CD8-positive, alpha-beta memory T cell (primary cell): ENCODE measurements around the gene PON2. TPM values are rescaled to one million over a fixed set of nuclear protein-coding genes. Genes with fewer than 3 reads are reported as not detected.

Experiments used
- CTCF ChIA-PET: fragments of 350-600 bp; sonication (Branson Sonifier 250); formaldehyde crosslinking; loops from one replicate; lab custom pipeline; 2021; ENCODE audit warnings: antibody characterized with exemption; lab: Charles Lee
- POLR2A ChIA-PET: fragments of 350-600 bp; sonication (Branson Sonifier 250); formaldehyde crosslinking; loops from one replicate; lab custom pipeline; 2021; ENCODE audit warnings: antibody characterized with exemption; lab: Charles Lee
- DNase-seq, 5 donors: peaks; one replicate each; pipeline versions ENCODE4 v3.0.0 to v3.0.0-alpha.2; 2020 to 2022; ENCODE audit warnings: mixed read lengths in 1 of 5
- H3K27ac ChIP-seq: one replicate; pipeline ENCODE4 v1.7.0; 2013; ENCODE audit warnings: low read depth, mild to moderate bottlenecking, low read length, moderate library complexity
- H3K27me3 ChIP-seq: 2 replicates; pipeline ENCODE4 v1.7.0; 2013; ENCODE audit warnings: low read length, mild to moderate bottlenecking; ENCODE audit not compliant: insufficient read depth, poor library complexity, severe bottlenecking
- H3K36me3 ChIP-seq: 2 replicates; pipeline ENCODE4 v1.7.0; 2013; ENCODE audit warnings: mild to moderate bottlenecking, low read length, moderate library complexity; ENCODE audit not compliant: insufficient read depth
- H3K4me1 ChIP-seq: 2 replicates; pipeline ENCODE4 v1.7.0; 2013; ENCODE audit warnings: mild to moderate bottlenecking, low read length, moderate library complexity; ENCODE audit not compliant: insufficient read depth
- H3K4me3 ChIP-seq: 2 replicates; pipeline ENCODE4 v1.7.0; 2013; ENCODE audit warnings: mild to moderate bottlenecking, low read length
- H3K9me3 ChIP-seq: 2 replicates; pipeline ENCODE4 v1.7.0; 2013; ENCODE audit warnings: mild to moderate bottlenecking, low read length
- H3K27ac Mint-ChIP-seq, 8 donors: one replicate each; pipeline ENCODE4 v1.8.0; 2020 to 2021; ENCODE audit warnings: mixed read lengths in 8 of 8, mild to moderate bottlenecking in 6 of 8, inconsistent platforms in 3 of 8, moderate library complexity in 3 of 8
- H3K27me3 Mint-ChIP-seq, 2 donors: one replicate each; pipeline ENCODE4 v1.8.0; 2020 to 2021; ENCODE audit warnings: mixed read lengths in 2 of 2, mild to moderate bottlenecking in 1 of 2, moderate library complexity in 1 of 2
- H3K36me3 Mint-ChIP-seq, 3 donors: one replicate each; pipeline ENCODE4 v1.8.0; 2020 to 2021; ENCODE audit warnings: mixed read lengths in 3 of 3, inconsistent platforms in 1 of 3, mild to moderate bottlenecking in 1 of 3
- H3K4me1 Mint-ChIP-seq, 3 donors: one replicate each; pipeline ENCODE4 v1.8.0; 2020 to 2021; ENCODE audit warnings: mixed read lengths in 3 of 3, inconsistent platforms in 1 of 3, mild to moderate bottlenecking in 1 of 3
- H3K4me3 Mint-ChIP-seq, 7 donors: one replicate each; pipeline ENCODE4 v1.8.0; 2020 to 2021; ENCODE audit warnings: mixed read lengths in 7 of 7, mild to moderate bottlenecking in 6 of 7, moderate library complexity in 4 of 7, inconsistent platforms in 2 of 7
- H3K9me3 Mint-ChIP-seq, 5 donors: one replicate each; pipeline ENCODE4 v1.8.0; 2020 to 2022; ENCODE audit warnings: mixed read lengths in 5 of 5, mild to moderate bottlenecking in 3 of 5, moderate library complexity in 2 of 5, inconsistent platforms in 1 of 5
- polyA plus RNA-seq: library from polyadenylated mRNA; unstranded; fragments of 300-500 nt; fragmentation: Illumina TruSeq; gene quantifications from one replicate; pipeline ENCODE4 v1.2.3, GENCODE V29; 2021
- total RNA-seq, 2 experiments: library from RNA; stranded (reverse); gene quantifications; one replicate each; pipeline ENCODE4 v1.2.3, GENCODE V29; 2021

The PON2 gene
- 1 to 10 TPM; 6.0 to 7.0 TPM for total RNA-seq
- 6.5 TPM for polyA plus RNA-seq

DNA sequence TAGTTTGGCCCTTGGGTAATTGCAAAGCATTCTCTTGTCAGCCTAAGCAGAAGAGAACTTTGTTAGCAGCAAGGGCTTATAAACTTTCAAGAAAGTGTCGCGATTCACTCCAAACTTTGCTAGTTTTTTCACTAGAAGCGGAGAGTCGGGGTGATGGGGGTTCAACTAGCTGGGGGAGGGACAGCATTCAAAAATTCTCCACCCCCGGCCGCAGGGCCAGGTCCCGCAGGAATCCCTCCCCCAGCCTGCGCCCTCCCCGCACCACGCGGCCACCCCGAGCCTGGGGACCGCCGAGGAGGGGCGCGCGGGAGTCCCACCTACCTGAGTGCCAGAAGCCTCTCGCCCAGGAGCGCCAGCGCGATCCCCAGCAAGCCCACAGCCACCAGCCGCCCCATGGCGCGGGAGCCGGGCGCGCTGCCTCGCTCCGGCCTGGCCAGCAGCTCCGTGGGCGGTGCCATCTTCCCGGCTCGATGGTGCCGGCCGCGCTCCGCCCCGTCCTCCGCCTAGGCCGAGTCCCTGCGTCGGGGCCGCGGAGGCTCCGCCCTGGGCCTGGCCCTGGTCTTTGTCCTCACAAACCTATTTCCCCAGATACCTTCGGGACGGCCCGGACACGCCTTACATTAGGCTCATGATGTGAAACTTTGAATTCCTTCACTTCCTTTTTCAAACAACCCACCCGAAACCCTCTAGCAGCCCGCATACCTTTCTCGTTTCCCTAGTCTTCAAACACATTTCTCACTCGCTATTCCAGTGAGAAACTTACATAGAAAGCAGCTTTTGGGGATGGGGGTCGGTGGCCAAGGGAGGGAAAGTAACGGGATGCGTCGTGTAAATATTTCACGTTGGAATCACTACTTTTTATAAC, at the start of gene PON2:
Gene PON2 (minus strand): TSS at position 472 of the 865 bp plus-strand sequence. CDS start 77 bp downstream, at position 395.
- peak; percentile 7 to 56 (median 39) for DNase-seq
- H3K4me1 ChIP-seq: peaks cover 7% of the 10 kb centered on the region
- peaks cover 10 to 21% (median 19%) of the 10 kb centered on the region in 3 donors for H3K4me1 Mint-ChIP-seq
- no peaks in the 10 kb centered on the region for H3K9me3 ChIP-seq
- H3K27ac ChIP-seq: peak within 1 kb of the TSS; percentile 39
- H3K36me3 ChIP-seq: no peaks in the 10 kb centered on the region
- peaks cover 0 to 3% (median 2%) of the 10 kb centered on the region in 3 donors for H3K36me3 Mint-ChIP-seq
- ChIA-PET CTCF (interaction anchor here (0.5 to 1.0 kb wide), 4 partner anchors 10 to 43 kb away, joined by 3 read pairs; no protein-coding TSS in a partner anchor), POLR2A (no interaction called here)
- H3K27me3 ChIP-seq: no peaks in the 10 kb centered on the region
- H3K27me3 Mint-ChIP-seq: peaks cover 0 to 4% of the 10 kb centered on the region in 2 donors
- H3K4me3 ChIP-seq: peak within 1 kb of the TSS; percentile 35
- peak within 1 kb of the TSS; percentile 84 to 93 (median 87) for H3K4me3 Mint-ChIP-seq
- no peaks in the 10 kb centered on the region for H3K9me3 Mint-ChIP-seq
- H3K27ac Mint-ChIP-seq: peak within 1 kb of the TSS; percentile 59 to 96 (median 90)

- H3K27ac Mint-ChIP-seq: no peak overlapping the region
- H3K9me3 Mint-ChIP-seq: no peaks in the 10 kb centered on the region
- H3K4me1 Mint-ChIP-seq: no peaks in the 10 kb centered on the region
- peaks cover 2 to 15% of the 10 kb centered on the region in 2 donors for H3K27me3 Mint-ChIP-seq
- Histone ChIP-seq H3K36me3 (no peaks in the 10 kb centered on the region), H3K9me3 (no peaks in the 10 kb centered on the region), H3K27ac (no peak overlapping the region), H3K27me3 (no peaks in the 10 kb centered on the region), H3K4me3 (no peak overlapping the region), H3K4me1 (no peaks in the 10 kb centered on the region)
- H3K36me3 Mint-ChIP-seq: no peaks in the 10 kb centered on the region
- ChIA-PET POLR2A (no interaction called here), CTCF (no interaction called here)
- DNase-seq: no peak
- H3K4me3 Mint-ChIP-seq: no peak overlapping the region
These were observed 47.6 kb upstream of the PON2 start for GRCh38 chr7:95482424-95482823.

DNA sequence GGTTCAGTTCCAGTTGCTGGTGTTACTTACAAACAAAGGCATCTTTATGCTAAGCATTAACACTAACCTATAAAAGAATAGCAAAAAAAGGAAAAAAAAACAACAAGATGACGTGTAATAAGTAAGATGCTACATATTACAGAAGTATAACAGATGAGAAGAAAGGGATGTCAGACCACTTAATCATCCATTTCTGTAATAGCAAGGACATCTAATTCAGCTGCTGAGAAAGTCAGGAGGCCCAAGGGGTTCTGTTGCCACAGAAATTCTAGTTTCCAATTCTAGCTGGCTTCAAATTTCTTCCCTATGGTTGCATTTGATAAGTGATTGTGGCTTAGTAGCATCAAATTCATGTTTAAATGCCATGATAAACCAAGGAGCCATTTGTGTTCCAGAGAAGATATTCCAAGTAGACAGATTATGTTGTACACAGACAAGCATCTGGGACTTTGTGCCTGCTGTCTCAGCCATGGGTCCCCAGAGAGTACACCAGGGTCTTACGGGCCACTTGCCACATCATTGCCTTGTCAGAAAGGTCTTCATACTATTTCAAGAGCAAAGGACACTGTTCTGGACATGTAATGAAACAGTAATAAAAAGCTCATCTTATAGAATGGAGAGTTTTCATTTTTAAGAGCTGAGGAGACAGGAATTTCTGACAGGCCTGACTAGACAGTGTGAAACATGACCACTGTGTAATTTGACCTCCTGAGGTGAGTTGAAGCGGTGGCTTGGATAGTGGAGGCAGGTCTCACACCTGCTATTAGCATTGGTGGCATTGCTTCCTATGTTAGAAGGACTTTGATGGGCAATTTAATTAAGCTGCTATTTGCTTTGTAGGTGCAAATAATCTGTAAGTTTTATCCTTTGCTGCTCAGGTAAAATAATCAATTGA, 46.7 kb upstream of the PON2 start:
- Histone ChIP-seq H3K27me3 (no peaks in the 10 kb centered on the region), H3K4me3 (no peak overlapping the region), H3K9me3 (no peaks in the 10 kb centered on the region), H3K4me1 (peaks cover 4% of the 10 kb centered on the region), H3K27ac (no peak overlapping the region), H3K36me3 (no peaks in the 10 kb centered on the region)
- no peaks in the 10 kb centered on the region for H3K9me3 Mint-ChIP-seq
- no peak for DNase-seq
- no peak overlapping the region for H3K27ac Mint-ChIP-seq
- no peak overlapping the region for H3K4me3 Mint-ChIP-seq
- CTCF ChIA-PET: no interaction called here
- H3K36me3 Mint-ChIP-seq: no peaks in the 10 kb centered on the region
- H3K27me3 Mint-ChIP-seq: peaks cover 2 to 15% of the 10 kb centered on the region in 2 donors
- POLR2A ChIA-PET: no interaction called here
- peaks cover 3 to 7% (median 4%) of the 10 kb centered on the region in 3 donors for H3K4me1 Mint-ChIP-seq

DNA sequence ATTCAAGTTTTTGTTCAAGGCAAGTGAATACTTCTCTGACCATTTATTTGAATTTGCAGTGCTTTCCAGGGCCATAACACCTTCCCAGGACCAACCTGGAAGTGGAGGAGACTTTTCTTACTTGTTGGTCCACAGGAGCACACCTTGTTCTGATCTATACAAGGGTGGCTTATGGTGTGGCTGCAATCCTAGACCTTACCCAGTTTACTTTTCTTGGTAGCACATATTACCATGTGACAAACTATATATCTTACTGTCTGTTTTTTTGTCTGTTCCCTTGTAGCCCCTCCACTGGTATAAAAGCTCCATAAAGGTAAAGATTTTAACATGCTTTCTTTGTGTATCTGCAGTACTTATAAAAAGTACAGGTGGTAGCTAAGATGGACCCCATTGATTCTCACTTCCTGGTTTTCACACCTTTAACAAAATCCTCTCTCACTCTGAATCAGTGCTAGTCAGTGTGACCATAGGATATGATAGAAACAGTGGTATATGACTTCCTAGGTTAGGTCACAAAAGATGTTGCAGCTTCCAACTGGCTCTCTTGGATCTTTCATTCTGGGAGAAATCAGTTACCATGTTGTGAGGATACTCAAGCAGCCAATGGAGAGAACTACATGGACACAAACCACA, 45.3 kb upstream of the PON2 start:
- CTCF ChIA-PET: interaction anchor here (1.3 to 1.5 kb wide), 2 partner anchors 10 to 1031 kb away, joined by 3 to 5 read pairs; no protein-coding TSS in a partner anchor
- Mint-ChIP-seq H3K4me3 (no peak overlapping the region), H3K27ac (no peak overlapping the region), H3K4me1 (peaks cover 3 to 8% (median 4%) of the 10 kb centered on the region in 3 donors), H3K36me3 (no peaks in the 10 kb centered on the region), H3K9me3 (no peaks in the 10 kb centered on the region), H3K27me3 (peaks cover 2 to 13% of the 10 kb centered on the region in 2 donors)
- Histone ChIP-seq H3K27me3 (no peaks in the 10 kb centered on the region), H3K4me3 (no peak overlapping the region), H3K4me1 (peaks cover 4% of the 10 kb centered on the region), H3K36me3 (no peaks in the 10 kb centered on the region), H3K9me3 (no peaks in the 10 kb centered on the region), H3K27ac (no peak overlapping the region)
- DNase-seq: no peak
- POLR2A ChIA-PET: no interaction called here

DNA sequence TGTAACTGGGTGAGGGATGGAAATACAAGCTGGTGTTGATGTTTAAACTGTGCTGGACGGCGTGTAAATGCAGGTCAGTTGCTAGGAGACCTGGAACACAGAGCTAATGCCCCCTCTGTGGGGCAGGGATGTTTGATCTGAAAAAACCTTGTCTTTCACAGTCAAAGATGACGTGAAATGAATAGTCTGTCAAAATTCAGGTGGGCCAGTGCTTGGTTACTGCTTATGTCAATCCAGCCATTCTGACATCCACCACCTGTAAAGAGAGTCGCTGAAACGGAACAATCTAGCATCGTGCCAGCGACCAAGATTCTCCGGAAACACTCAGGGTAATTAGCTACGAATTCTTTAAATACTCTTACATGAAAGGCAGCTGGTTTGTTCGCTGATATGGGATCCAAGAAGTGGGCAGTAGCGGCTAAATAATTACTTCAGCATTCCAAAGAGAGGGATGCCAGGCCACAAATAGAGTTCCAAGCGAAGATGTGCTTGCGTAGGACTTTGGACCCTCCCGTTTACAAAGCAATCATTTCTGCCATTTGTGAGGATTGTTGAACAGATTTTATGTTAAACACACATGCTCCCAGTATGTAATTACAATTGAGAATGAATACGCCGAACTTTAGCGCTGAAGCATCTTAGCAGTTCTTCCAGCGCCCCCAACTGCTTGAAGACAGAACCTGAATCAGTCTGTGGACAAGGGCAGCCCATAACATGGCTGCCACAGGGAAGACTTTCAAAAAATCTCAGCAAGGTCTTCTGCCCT, 43.6 kb upstream of the PON2 start:
- Mint-ChIP-seq H3K4me3 (no peak overlapping the region), H3K4me1 (peaks cover 3 to 8% (median 4%) of the 10 kb centered on the region in 3 donors), H3K27me3 (peaks cover 0 to 12% of the 10 kb centered on the region in 2 donors), H3K27ac (peak overlapping the region in 1 of 8 donors; percentile 43), H3K9me3 (no peaks in the 10 kb centered on the region), H3K36me3 (no peaks in the 10 kb centered on the region)
- no peaks in the 10 kb centered on the region for H3K27me3 ChIP-seq
- no peaks in the 10 kb centered on the region for H3K9me3 ChIP-seq
- no peaks in the 10 kb centered on the region for H3K36me3 ChIP-seq
- H3K4me3 ChIP-seq: no peak overlapping the region
- DNase-seq: no peak
- H3K27ac ChIP-seq: no peak overlapping the region
- H3K4me1 ChIP-seq: peaks cover 4% of the 10 kb centered on the region
- CTCF ChIA-PET: interaction anchor here (0.6 to 2.2 kb wide), 3 partner anchors 10 to 1029 kb away, joined by 3 to 6 read pairs (median 4); no protein-coding TSS in a partner anchor
- POLR2A ChIA-PET: no interaction called here

DNA sequence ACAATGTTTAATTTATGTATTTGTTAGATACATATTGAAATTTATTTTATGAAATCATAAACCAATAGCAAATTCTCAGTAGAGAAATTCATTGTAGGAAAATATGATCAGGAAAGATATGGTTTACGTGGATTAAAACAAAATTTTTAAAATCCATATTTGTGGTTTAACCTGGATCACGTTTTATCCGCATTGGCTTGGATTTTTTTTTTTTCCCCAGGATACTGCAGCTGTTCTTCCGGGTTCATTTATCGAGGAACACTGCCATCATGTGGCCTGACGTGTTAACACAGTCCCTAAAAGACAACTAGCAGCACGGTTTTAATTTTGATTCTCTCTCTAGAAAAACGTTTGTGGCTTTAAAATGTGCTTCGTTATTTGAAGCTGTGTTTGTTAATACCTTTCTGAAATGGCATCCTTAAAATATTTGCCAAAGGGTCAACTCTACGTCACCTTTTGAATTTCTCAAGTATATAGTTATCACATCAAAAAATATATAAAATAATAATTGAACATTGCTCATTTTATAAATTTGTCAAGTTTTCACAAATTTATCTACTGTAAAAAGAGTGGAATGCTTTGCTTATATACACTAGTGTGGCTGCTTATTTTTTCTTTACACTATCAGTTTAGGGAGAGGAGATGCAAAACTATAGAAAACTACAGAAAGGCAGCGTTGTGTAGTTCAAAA, 42.2 kb upstream of the PON2 start:
- Mint-ChIP-seq H3K27me3 (peaks cover 0 to 8% of the 10 kb centered on the region in 2 donors), H3K27ac (no peak overlapping the region), H3K4me1 (peaks cover 3 to 8% (median 4%) of the 10 kb centered on the region in 3 donors), H3K4me3 (peak overlapping the region in 5 of 7 donors; percentile 4 to 46 (median 20)), H3K9me3 (no peaks in the 10 kb centered on the region), H3K36me3 (no peaks in the 10 kb centered on the region)
- peak; percentile 21 to 61 (median 36) for DNase-seq
- no peaks in the 10 kb centered on the region for H3K9me3 ChIP-seq
- no peaks in the 10 kb centered on the region for H3K36me3 ChIP-seq
- H3K27me3 ChIP-seq: no peaks in the 10 kb centered on the region
- POLR2A ChIA-PET: no interaction called here
- no peak overlapping the region for H3K4me3 ChIP-seq
- CTCF ChIA-PET: interaction anchor here (0.7 to 3.2 kb wide), 18 partner anchors 10 to 1641 kb away, joined by 3 to 20 read pairs (median 3); partner anchors contain the start of genes PON3 and SDHAF3
- H3K27ac ChIP-seq: no peak overlapping the region
- H3K4me1 ChIP-seq: peaks cover 4% of the 10 kb centered on the region
